ENCODE results near the gene MMP24. TPM values are rescaled to one million over a fixed set of nuclear protein-coding genes. Genes with fewer than 3 reads are reported as not detected.

Gene MMP24
- total and polyA plus RNA-seq, 8 donors, result 0.15 to 6.2 (median 1.6) TPM; not detected in 2

DNA sequence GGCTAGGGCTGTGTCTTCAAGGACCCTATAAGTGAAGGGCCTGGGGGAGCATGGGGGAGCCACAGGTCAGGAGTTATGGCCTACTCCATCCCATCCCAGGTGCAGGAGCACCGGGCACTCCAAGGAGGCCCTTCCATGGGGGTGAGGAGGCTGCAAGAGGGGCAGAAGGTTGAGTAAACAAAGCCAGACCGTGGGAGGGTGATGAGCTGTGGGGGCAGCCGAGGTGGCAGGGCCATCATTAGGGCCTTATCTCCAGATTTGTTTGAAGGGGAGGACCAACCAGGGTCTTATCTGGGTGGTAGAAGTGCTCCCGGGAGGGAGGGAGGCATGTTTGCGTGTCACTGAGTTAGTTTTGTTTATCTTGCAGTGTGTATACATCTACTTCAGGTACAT lies 67.8 kb downstream of the MMP24 start:
- Histone ChIP-seq H3K4me3 (no peak overlapping the region), H3K27ac (no peak overlapping the region), H3K27me3 (peaks cover 0 to 47% (median 15%) of the 10 kb centered on the region in 3 donors), H3K9me3 (no peaks in the 10 kb centered on the region), H3K36me3 (no peaks in the 10 kb centered on the region), H3K4me1 (no peaks in the 10 kb centered on the region)
- TF ChIP-seq POLR2AphosphoS5 (IDR thresholded peaks at IDR 0.05) (no peak), POLR2A (IDR thresholded peaks at IDR 0.05) (no peak), EP300 (IDR thresholded peaks at IDR 0.05) (no peak)
- TF ChIP-seq, protein P1, sequence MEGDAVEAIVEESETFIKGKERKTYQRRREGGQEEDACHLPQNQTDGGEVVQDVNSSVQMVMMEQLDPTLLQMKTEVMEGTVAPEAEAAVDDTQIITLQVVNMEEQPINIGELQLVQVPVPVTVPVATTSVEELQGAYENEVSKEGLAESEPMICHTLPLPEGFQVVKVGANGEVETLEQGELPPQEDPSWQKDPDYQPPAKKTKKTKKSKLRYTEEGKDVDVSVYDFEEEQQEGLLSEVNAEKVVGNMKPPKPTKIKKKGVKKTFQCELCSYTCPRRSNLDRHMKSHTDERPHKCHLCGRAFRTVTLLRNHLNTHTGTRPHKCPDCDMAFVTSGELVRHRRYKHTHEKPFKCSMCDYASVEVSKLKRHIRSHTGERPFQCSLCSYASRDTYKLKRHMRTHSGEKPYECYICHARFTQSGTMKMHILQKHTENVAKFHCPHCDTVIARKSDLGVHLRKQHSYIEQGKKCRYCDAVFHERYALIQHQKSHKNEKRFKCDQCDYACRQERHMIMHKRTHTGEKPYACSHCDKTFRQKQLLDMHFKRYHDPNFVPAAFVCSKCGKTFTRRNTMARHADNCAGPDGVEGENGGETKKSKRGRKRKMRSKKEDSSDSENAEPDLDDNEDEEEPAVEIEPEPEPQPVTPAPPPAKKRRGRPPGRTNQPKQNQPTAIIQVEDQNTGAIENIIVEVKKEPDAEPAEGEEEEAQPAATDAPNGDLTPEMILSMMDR (IDR thresholded peaks at IDR 0.05), result no peak
- 21 to 39% (median 27%) methylated on average over 5 of the region's 5 CpGs for WGBS, 5 donors
- intact Hi-C loops (cut with DNase I; ENCODE audit: low total_unique reads), result no loop called here
- no peak for DNase-seq

DNA sequence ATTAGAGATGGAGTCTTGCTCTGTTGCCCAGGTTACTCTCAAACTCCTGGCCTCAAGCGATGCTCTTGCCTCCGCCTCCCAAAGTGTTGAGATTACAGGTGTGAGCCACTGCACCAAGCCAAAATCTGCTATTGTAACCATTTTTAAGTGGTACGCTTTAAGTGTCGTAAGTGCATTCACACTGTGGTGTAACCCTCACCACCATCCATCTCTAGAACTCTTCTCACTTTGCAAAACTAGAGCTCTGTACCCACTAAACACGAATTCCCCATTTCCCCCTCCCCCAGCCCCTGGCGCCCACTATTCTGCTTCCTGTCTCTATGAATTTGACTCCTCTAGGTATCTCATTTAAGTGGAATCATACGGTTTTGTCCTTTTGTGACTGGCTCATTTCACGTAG lies 68.6 kb downstream of the MMP24 start:
- intact Hi-C loops (cut with DNase I; ENCODE audit: low total_unique reads), result no loop called here
- WGBS, 5 donors, result 71 to 85% (median 81%) methylated on average over 8 of the region's 8 CpGs
- H3K9me3 ChIP-seq, result no peaks in the 10 kb centered on the region

DNA sequence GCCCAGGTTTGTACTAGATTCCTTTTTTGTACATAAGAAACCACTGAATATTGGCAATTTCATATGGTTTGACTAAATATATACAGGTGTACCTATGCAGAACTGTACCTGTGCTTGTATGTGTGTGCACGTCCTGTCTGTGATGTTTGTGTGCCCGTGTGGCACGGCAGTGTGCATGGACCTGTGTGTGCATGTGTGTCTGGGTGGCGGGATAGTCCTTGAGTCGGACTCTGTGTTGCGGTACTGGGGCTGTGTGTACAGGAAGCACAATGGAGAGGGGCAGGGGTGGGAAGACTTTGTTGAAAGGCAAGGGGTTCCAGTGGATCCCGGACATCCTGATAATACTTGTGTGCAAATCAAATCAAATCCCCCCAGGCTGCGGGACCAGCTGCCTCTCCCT lies 69.2 kb downstream of the MMP24 start:
- H3K27ac ChIP-seq, result no peak overlapping the region
- H3K27me3 ChIP-seq, result peaks cover 0 to 47% (median 15%) of the 10 kb centered on the region in 3 donors
- intact Hi-C loops (cut with DNase I; ENCODE audit: low total_unique reads), result no loop called here
- H3K9me3 ChIP-seq, result no peaks in the 10 kb centered on the region
- TF ChIP-seq POLR2A (IDR thresholded peaks at IDR 0.05) (no peak), EP300 (IDR thresholded peaks at IDR 0.05) (no peak), POLR2AphosphoS5 (IDR thresholded peaks at IDR 0.05) (no peak)
- TF ChIP-seq, protein P1 (IDR thresholded peaks at IDR 0.05), result no peak
- no peaks in the 10 kb centered on the region for H3K36me3 ChIP-seq
- H3K4me1 ChIP-seq, result no peaks in the 10 kb centered on the region
- no peak for DNase-seq
- WGBS, 5 donors, result 73 to 90% (median 78%) methylated on average over 8 of the region's 8 CpGs
- no peak overlapping the region for H3K4me3 ChIP-seq

More for the DNA sequence above, 68.6 kb downstream of the MMP24 start:
- TF ChIP-seq, protein P1 (IDR thresholded peaks at IDR 0.05), result no peak
- no peak for TF ChIP-seq POLR2A (IDR thresholded peaks at IDR 0.05)
- no peak for TF ChIP-seq EP300 (IDR thresholded peaks at IDR 0.05)
- no peak for TF ChIP-seq POLR2AphosphoS5 (IDR thresholded peaks at IDR 0.05)
- no peak overlapping the region for H3K4me3 ChIP-seq
- no peaks in the 10 kb centered on the region for H3K36me3 ChIP-seq
- H3K27me3 ChIP-seq, result peaks cover 0 to 47% (median 15%) of the 10 kb centered on the region in 3 donors
- H3K27ac ChIP-seq, result no peak overlapping the region
- DNase-seq, result no peak
- no peaks in the 10 kb centered on the region for H3K4me1 ChIP-seq

DNA sequence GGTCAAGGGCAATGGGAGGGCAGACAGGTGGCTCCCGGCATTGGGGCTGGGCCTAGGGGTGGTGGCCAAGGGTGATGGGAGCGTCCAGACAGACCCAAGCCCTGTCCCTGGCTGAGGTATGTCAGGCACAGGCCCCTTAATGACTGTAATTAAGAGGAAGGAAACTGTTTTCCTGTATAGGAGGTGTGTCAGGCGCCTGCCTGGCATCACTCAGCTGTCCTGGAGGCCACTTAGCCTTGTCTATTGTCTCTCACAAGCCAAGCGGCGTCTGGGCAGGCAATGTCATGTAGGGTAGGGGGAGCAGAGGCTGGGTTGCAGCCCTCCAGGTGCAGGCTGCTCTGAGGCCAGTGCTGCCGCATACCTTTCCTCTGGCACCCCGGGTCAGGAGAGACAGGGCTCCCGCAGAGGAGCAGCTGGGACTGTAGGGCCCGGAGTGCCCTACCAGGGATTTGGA lies 69.6 kb downstream of the MMP24 start:
- WGBS, 5 donors, result 61 to 78% (median 63%) methylated on average over 8 to 9 of the region's 9 CpGs
- DNase-seq, result no peak
- peaks cover 0 to 47% (median 15%) of the 10 kb centered on the region in 3 donors for H3K27me3 ChIP-seq
- H3K4me3 ChIP-seq, result no peak overlapping the region
- no peak for TF ChIP-seq EP300 (IDR thresholded peaks at IDR 0.05)
- TF ChIP-seq, protein P1 (IDR thresholded peaks at IDR 0.05), result no peak
- TF ChIP-seq POLR2A (IDR thresholded peaks at IDR 0.05), result no peak
- TF ChIP-seq POLR2AphosphoS5 (IDR thresholded peaks at IDR 0.05), result no peak
- intact Hi-C loops (cut with DNase I; ENCODE audit: low total_unique reads), result no loop called here
- no peaks in the 10 kb centered on the region for H3K4me1 ChIP-seq
- H3K9me3 ChIP-seq, result no peaks in the 10 kb centered on the region
- H3K27ac ChIP-seq, result no peak overlapping the region
- H3K36me3 ChIP-seq, result no peaks in the 10 kb centered on the region
